K562 (cell line): ENCODE measurements around the gene BCAP31.

Experiments used
- CHD4 ChIP-seq: fragments of 200-600 bp; sonication (generic); IDR thresholded peaks from 3 replicates; pipeline ENCODE4 v1.6.1; 2012; ENCODE audit warnings: low read depth, mild to moderate bottlenecking, mixed read lengths, low read length, inconsistent platforms; ENCODE audit not compliant: insufficient read depth, insufficient replicate concordance, poor library complexity, severe bottlenecking
- CREB3L1 ChIP-seq: fragments of 450-650 bp; IDR thresholded peaks from 2 replicates; pipeline ENCODE4 v1.6.1; 2014; ENCODE audit warnings: low read depth, mild to moderate bottlenecking, moderate library complexity, borderline replicate concordance
- CTCF ChIP-seq, 3 experiments: IDR thresholded peaks in 2 of 3; conservative IDR thresholded peaks in 1 of 3; 2 replicates each; pipeline ENCODE4 v1.5.1; 2011 to 2012; ENCODE audit warnings: low read length in 3 of 3, mild to moderate bottlenecking in 3 of 3, control low read depth in 2 of 3, improper control_type of control experiment in 1 of 3, inconsistent platforms in 1 of 3, low read depth in 1 of 3, mixed read lengths in 1 of 3, moderate library complexity in 1 of 3; ENCODE audit not compliant: insufficient read depth in 2 of 3
- ERF ChIP-seq: fragments of 450-650 bp; formaldehyde crosslinking; IDR thresholded peaks from 2 replicates; pipeline ENCODE4 v1.4.0; 2020; ENCODE audit warnings: mild to moderate bottlenecking, mixed read lengths
- IRF1 ChIP-seq: sonication (generic); formaldehyde crosslinking; IDR thresholded peaks from 2 replicates; pipeline ENCODE4 v1.8.0; 2022; ENCODE audit warnings: missing genetic modification reagents, mild to moderate bottlenecking, borderline replicate concordance
- KAT7 ChIP-seq: sonication (generic); formaldehyde crosslinking; IDR thresholded peaks from 2 replicates; pipeline ENCODE4 v1.8.0; 2022; ENCODE audit warnings: missing genetic modification reagents, mild to moderate bottlenecking, borderline replicate concordance
- NONO ChIP-seq, 2 experiments: fragments of 200-400 bp in 1 of 2; fragments of 450-650 bp in 1 of 2; formaldehyde crosslinking in 1 of 2; IDR thresholded peaks; 2 replicates each; pipeline ENCODE4 v1.6.1; 2017; ENCODE audit warnings: low read depth in 2 of 2, mild to moderate bottlenecking in 2 of 2, moderate library complexity in 2 of 2, low read length in 1 of 2
- POLR2AphosphoS5 ChIP-seq: IDR thresholded peaks from 2 replicates; pipeline ENCODE4 v1.6.1; 2011; ENCODE audit warnings: mild to moderate bottlenecking, low read depth, low read length, moderate library complexity; ENCODE audit not compliant: control insufficient read depth, insufficient read depth
- SIN3A ChIP-seq, 2 experiments: fragments of 150-350 bp in 1 of 2; IDR thresholded peaks; 2 replicates each; pipeline ENCODE4 v1.6.1; 2011 to 2016; ENCODE audit warnings: borderline replicate concordance in 2 of 2, low read depth in 2 of 2, low read length in 2 of 2, mild to moderate bottlenecking in 2 of 2, moderate library complexity in 2 of 2; ENCODE audit not compliant: control insufficient read depth in 1 of 2
- SMC3 ChIP-seq: conservative IDR thresholded peaks from 2 replicates; pipeline ENCODE4 v1.6.1; 2011; ENCODE audit warnings: low read depth, low read length, improper control_type of control experiment; ENCODE audit not compliant: insufficient read depth
- TCF7L2 ChIP-seq: fragments of 150-350 bp; IDR thresholded peaks from 2 replicates; pipeline ENCODE4 v1.6.1; 2016; ENCODE audit warnings: low read depth, mild to moderate bottlenecking, low read length, moderate library complexity
- ZNF318 ChIP-seq, 2 experiments: fragments of 450-650 bp; IDR thresholded peaks; 2 replicates each; pipeline ENCODE4 v1.6.1; 2016; ENCODE audit warnings: mild to moderate bottlenecking in 2 of 2, borderline replicate concordance in 1 of 2, low read depth in 1 of 2, moderate library complexity in 1 of 2

GRCh38 chrX:153688071-153688470, 36.1 kb downstream of the BCAP31 start:
- TF ChIP-seq ERF (CRISPR knock-in tag) (no peak), POLR2AphosphoS5 (no peak), CTCF (IDR thresholded peaks at IDR 0.05 in 2 of 3, conservative IDR thresholded peaks at IDR 0.05 in 1 of 3; ENCODE audit: insufficient read depth in 2 of 3, low read depth in 1 of 3, low read length in 3 of 3) (no peak), ZNF318 (IDR thresholded peaks at IDR 0.05; ENCODE audit: borderline replicate concordance in 1 of 2, low read depth in 1 of 2) (no peak), CREB3L1 (no peak), SIN3A (IDR thresholded peaks at IDR 0.05; ENCODE audit: borderline replicate concordance in 2 of 2, control insufficient read depth in 1 of 2, low read depth in 2 of 2, low read length in 2 of 2) (no peak), CHD4 (no peak), IRF1 (no peak), SMC3 (no peak), TCF7L2 (no peak), NONO (IDR thresholded peaks at IDR 0.05; ENCODE audit: low read depth in 2 of 2, low read length in 1 of 2) (peak in 1 of 2 experiments; percentile 6; a peak in 1 of 4 replicates), KAT7 (no peak)
